SHP77 treated with DMSO at 0.1 percent for 48 hours (cell line): Measurements from ENCODE around the gene PPP3R1.
"Not testable (repeated sequence)": the region's sequence is repeated elsewhere in the genome, so short reads cannot be mapped to it uniquely, and the experiment has no call there.

Experiments used
- DNase-seq: peaks from one replicate; lab custom pipeline; 2025; lab: John Stamatoyannopoulos, UW

The PPP3R1 gene

DNA sequence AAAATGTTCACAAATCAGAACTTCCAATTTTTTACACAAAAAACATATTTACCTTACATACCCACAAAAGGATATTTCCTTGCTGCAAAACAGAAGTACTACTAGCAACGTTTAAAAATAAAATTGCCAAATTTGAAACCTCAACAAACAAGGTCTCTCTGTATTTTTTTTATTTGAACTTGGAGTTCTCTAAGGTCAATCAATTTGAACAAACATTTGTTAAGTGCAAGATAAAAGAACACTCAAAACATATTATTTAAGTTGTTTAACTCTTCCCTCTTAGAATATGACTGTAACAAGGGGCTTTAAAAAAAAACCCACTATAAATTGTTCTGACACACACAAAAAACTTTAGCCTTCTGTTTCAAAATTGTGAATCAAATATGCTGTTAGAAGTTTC, 65.0 kb downstream of the PPP3R1 start:
- no peak for DNase-seq

DNA sequence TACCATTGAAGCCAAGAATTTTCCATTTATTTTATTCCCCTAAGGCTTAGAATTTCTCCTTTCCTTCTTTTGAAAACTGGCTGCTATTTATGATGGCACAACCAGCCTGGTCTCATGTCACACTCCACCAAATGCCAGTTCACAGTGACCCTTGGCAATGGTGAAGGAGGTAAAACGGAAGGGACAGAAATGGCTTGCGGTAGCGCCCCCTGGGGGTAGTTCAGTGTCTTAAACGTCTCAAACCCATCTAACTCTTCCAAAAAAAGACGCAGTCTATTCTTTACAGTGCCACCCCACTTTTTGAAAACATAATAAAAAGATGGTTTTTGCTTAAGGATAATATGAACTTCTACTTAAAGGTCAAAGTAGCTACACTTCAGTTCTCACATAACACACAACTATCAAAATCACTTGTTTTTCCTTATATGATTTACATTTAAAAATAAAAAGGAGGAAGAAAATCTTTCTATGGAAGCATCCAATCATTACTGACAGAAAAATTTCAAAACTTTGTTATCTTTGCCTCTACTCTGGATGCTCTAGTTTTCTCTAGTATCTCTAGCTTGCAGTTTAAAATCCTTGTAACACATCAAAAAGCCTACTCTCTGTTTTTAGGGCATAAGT, 66.7 kb downstream of the PPP3R1 start:
- DNase-seq: no peak

- DNase-seq: no peak
Observed at GRCh38 chr2:68182902-68183301, 69.4 kb downstream of the PPP3R1 start.

GRCh38 chr2:68178954-68179627, 73.2 kb downstream of the PPP3R1 start:
- no peak for DNase-seq

DNA sequence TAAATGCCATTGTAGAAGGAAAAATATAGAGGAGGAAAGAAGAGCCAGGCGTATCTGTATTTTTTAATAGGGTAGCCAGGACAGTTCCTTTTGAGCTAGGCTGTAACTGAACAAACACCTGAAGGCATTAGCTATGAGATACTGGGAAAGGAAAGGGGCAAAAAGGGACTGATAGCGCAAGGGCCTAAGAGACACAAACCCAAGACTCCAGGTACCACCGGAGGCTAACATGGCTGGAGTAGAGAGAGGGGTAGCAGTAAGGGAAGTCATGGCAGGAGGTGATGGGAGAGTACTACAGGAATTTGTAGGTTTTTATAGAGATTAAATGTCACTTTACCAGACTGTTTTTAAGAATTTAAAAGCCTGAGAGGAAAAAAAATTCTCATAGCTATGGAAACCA, 73.9 kb downstream of the PPP3R1 start:
- no peak for DNase-seq

DNA sequence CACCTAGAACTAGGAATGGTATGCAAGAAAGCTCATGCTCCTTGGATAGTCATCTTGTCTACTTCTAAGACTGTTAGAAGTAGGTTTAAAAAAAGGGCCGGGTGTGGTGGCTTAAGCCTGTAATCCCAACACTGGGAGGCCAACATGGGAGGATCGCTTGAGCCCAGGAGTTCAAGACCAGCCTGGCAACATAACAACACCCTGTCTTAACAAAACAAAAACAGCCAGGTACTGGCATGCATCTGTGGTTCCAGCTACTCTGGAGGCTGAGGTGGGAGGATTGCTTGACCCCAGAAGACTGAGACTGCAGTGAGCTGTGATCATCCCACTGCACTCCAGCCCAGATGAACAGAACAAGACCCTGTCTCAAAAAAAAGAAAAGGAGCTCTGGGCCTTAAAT, 74.8 kb downstream of the PPP3R1 start:
- no peak for DNase-seq

DNA sequence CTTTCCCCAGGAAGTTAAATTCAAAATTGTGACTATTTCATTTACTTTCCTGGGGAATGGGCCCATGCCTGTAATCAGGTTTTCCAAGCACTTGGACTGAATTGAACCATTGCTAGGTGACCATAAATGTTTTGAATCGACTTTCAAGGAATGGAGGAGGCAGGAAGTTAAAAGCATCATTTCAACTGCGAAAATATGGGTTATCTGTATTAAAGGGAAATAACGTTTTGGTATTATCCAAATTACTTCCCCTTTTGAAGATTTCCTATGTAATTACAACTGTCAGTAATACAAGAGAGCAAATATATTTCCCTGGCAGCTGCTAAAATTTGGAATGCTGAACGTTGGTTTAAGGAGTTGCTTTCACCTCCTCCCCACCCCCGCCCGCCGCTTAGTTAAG, 75.7 kb downstream of the PPP3R1 start:
- DNase-seq: no peak

GRCh38 chr2:68175210-68175609, 77.1 kb downstream of the PPP3R1 start:
- not testable (repeated sequence) for DNase-seq

- DNase-seq: no peak
Observed at GRCh38 chr2:68172990-68173700, 79.2 kb downstream of the PPP3R1 start.

- no peak for DNase-seq
Observed at GRCh38 chr2:68172521-68172920, 79.8 kb downstream of the PPP3R1 start.

GRCh38 chr2:68171684-68172083, 80.6 kb downstream of the PPP3R1 start:
- DNase-seq: no peak

DNA sequence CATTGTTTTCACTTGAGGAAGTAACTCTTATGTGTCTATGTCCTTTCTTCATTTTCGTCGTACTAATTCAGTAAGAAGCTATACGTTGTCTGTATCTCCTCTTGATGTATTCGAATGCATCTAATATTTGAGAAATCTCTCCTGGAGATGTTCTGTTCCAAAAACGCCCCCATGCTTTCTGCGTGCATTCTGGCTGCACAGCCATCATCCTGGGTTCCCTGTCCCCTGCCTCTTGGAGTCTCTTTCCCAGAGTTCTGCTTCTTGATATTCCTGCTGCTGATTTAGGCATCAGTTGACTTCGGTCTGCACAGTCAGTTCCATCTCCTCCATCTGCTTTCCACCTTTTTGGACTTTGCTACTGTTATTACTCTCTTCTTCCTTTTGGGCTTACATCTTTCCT, 81.2 kb downstream of the PPP3R1 start:
- DNase-seq: no peak

DNA sequence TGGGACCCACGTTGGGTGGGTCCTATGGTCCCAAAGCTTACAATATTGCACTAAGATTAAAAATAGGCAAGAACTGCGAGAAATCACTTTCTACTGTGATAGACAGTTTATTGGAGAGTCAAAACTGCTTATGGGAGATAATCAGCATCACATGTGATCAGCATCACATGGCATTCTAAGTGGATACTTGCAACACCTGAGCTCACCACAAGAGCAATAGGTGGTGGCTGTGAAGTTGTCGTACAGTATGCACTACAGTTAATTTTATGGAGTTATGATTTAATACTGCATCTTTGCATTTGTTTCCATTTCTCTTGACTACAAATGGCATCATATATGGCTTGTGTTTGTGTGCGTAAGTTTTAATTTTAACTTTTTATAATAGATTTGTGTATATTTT, 83.0 kb downstream of the PPP3R1 start:
- DNase-seq: no peak

GRCh38 chr2:68167186-68167585, 85.1 kb downstream of the PPP3R1 start:
- no peak for DNase-seq

GRCh38 chr2:68163641-68164040, 88.7 kb downstream of the PPP3R1 start:
- DNase-seq: no peak

DNA sequence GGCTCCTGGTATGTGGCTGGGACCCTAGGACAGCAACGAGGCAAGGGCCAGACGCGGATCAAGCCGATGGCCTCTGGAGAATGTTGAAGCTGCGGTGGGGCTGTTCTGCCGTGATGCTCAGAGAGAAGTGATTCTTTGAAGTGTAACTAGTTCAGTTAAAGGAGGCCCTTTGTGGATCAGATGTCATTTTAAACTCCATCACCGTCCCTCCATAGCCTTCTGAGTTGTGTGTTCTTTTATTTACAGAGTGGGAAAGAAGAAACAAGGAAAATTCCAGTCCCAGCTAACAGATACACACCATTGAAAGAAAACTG, 94.2 kb downstream of the PPP3R1 start:
- DNase-seq: no peak

DNA sequence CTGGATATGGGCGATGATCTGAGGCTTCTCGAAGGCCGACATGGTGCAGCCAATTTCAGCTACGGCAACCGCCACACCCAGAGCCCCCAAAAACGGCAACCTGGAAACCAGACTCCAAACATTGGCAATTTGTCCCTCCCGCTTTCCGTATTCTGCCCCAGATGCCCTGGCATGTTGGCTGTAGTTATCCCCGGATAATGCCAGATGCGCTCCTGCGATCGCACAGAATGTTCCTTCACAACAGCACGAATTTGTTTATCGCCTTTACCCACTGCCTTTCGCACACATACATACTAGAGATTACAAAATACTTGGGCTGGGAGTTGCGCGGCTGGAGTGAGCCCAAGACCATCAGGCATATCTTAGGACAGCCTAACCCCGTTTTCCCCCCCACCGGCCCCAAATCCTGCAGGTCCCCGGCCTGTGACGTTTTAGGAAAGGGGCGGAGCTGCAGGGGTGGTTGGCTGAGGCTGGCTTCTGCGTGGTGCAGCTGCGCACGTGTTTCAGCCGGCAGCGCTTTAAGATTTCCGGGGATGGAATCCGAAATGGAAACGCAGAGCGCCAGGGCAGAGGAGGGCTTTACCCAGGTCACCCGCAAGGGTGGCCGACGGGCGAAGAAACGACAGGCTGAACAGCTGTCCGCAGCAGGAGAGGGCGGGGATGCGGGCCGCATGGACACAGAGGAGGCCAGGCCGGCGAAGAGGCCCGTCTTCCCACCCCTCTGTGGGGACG, 94.8 kb downstream of the PPP3R1 start, which contains the start of gene PNO1:
Gene PNO1, plus strand, starts transcription at position 487 of the 732 bp plus-strand sequence. Its CDS starts 47 bp downstream, at position 534.
- peak; percentile 94 for DNase-seq

GRCh38 chr2:68157002-68157401, 95.3 kb downstream of the PPP3R1 start:
- DNase-seq: no peak

DNA sequence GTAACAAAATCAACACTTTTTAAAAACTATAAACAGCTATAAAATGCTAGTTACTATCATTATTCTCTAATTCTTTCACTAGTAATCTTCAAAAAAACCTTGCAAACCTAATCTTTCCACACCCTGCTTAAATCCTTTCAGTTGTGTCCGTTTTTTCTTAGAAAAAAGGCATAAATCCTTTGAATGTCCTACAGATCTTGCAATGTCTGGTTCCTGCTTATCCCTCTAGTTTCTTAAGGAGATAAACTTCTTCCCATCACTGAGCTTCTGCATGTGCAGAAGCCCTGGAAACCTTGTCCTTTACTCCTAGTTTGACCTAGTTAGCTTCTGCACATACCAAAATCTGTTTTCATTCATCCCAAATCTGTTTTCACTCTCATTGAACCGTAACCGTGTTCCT, 95.9 kb downstream of the PPP3R1 start:
- no peak for DNase-seq

- no peak for DNase-seq
Observed at GRCh38 chr2:68155618-68156017, 96.7 kb downstream of the PPP3R1 start.

- DNase-seq: no peak
Observed at GRCh38 chr2:68152681-68153347, 99.5 kb downstream of the PPP3R1 start.

DNA sequence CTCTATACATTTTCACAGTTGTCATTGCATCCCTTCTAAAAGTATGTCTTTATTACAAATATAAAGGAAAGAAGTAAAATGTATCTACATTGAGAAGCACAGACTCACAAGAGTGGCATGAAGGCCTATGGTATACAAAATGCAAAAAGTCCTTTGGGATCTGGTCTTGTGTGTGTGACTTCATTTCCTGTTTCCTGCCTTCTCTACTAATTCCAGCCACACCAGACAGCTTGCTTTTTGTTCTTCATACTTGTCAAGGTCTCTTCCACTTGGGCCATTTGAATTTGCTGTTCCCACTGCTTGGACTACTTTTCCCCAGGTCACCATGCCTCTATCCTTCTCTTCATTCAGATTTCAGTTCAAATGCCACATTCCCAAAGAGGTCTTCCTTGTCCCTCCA, 101.3 kb downstream of the PPP3R1 start:
- DNase-seq: no peak
